GM19452 (cell line): ENCODE results near the gene GIPR.

Experiments used
- ATAC-seq: cut with Tn5 transposase; IDR thresholded peaks from one replicate; pipeline ENCODE4 v1.9.1; 2021; ENCODE audit not compliant: unreplicated experiment

Gene GIPR

DNA sequence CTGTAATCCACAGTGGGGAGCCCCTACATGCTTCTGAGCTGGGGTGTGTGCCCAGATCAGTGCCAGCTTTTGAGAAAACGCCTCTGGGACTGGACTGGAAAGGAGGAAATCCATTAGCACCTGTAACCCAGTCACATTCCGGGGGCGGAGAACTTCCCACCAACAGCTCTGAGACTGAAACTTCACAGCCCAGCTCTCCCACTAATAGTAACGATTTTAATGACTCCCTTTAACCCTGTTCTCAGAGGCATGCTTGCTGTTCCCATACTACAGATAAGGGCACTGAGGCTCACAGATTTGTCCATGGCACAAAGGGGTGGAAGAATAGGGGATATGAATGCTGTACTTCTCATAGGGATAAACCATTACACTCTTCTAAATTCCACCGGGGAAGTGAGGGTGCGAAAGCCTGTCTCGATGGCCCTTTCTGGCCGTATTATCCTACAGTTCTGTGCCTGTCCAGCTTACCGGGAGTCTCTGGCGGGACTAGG, 61.8 kb downstream of the GIPR start:
- ATAC-seq, result no peak

DNA sequence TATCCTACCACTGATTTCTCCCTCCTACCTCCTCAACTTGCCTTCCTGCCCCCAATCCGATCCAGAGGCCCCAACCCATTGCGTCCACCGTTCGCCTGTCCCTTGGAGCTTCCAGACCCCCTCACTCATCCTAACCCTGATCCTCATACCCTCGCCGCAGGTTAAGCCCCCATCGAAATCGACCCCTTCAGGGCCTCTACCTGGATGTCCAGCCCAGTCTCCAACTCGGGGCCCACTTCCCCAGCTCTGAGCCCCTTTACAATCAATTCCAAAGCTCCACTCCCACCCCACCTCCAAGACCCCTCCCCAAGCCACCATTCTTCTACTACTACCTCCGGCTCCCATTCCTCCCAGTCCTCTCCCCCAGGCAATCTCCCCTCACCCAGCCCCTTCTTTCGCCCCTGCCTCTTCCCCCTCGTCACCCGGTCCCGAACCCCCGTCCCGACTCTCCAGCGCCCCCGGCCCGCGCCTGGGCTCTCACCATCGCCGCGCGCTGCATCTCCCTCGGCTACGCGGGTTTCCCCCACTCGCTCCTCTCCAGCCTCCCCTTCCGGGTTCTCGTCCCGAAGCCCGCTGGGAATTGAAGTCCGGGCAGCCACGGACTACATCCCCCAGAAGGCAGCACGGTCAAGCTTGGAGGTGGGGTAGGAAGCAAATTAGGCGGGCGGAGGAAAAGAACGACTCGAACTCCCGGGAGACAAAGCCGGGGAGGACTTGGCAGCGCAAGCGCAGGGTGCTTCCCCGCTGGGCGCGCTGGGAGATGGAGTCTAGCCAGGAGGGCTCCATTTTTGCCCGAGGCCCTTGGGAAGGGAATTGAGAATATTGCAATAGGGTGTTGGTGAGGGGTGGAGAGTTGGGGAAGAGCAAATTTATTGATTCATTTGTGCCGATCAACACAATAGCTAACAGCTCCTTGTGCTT, 62.6 kb downstream of the GIPR start, which contains the start of gene FBXO46:
Gene FBXO46, minus strand, starts transcription at position 529 of the 921 bp plus-strand sequence. CDS start 17,401 bp downstream, outside the sequence.
- ATAC-seq, result peak; percentile 85
